Fibroblast of the aortic adventitia (primary cell): ENCODE data around the gene SELENOF. TPM values are rescaled to one million over a fixed set of nuclear protein-coding genes. Genes with fewer than 3 reads are reported as not detected.

ENCODE experiments used
- DNase-seq: peaks from one replicate; pipeline ENCODE4 v3.0.0-alpha.2; 2010; ENCODE audit warnings: low read depth
- H3K4me3 ChIP-seq: 2 replicates; pipeline ENCODE4 v1.5.1; 2011; ENCODE audit warnings: low read depth, mild to moderate bottlenecking, control low read depth, low read length, moderate library complexity
- CTCF ChIP-seq: IDR thresholded peaks from 2 replicates; pipeline ENCODE4 v1.5.1; 2011; ENCODE audit warnings: mild to moderate bottlenecking, low read length, control low read depth, inconsistent platforms; ENCODE audit not compliant: insufficient read depth
- total RNA-seq: library from RNA; depleted of rRNA; stranded (reverse); fragments of >200 nt; gene quantifications from 2 replicates; pipeline ENCODE4 v1.2.3, GENCODE V29; 2012; ENCODE audit warnings: low replicate concordance

The SELENOF gene
- total RNA-seq = 206 and 321 TPM in 2 replicates

- peak; percentile 100 for DNase-seq
- H3K4me3 ChIP-seq = peak within 1 kb of the TSS; percentile 100
- no peak for TF ChIP-seq CTCF
These were observed at the start of gene SELENOF for GRCh38 chr1:86913896-86914600. SELENOF (minus strand) TSS chr1:86914126; CDS start chr1:86914111, 15 bp downstream.

GRCh38 chr1:86960548-86960947 lies 46.6 kb upstream of the SELENOF start:
- TF ChIP-seq CTCF = no peak
- H3K4me3 ChIP-seq = no peak overlapping the region
- no peak for DNase-seq

GRCh38 chr1:86957221-86957620 lies 43.3 kb upstream of the SELENOF start:
- no peak for DNase-seq
- TF ChIP-seq CTCF = no peak
- H3K4me3 ChIP-seq = no peak overlapping the region

GRCh38 chr1:86956221-86956620 lies 42.3 kb upstream of the SELENOF start:
- DNase-seq = no peak
- H3K4me3 ChIP-seq = no peak overlapping the region
- TF ChIP-seq CTCF = no peak

- TF ChIP-seq CTCF = no peak
- no peak for DNase-seq
- H3K4me3 ChIP-seq = no peak overlapping the region
These were observed 41.8 kb upstream of the SELENOF start for GRCh38 chr1:86955678-86956077.

- DNase-seq = peak; percentile 12
- no peak overlapping the region for H3K4me3 ChIP-seq
- no peak for TF ChIP-seq CTCF
These were observed 39.2 kb upstream of the SELENOF start for GRCh38 chr1:86953167-86953566.

GRCh38 chr1:86951430-86951829 lies 37.5 kb upstream of the SELENOF start:
- no peak overlapping the region for H3K4me3 ChIP-seq
- TF ChIP-seq CTCF = no peak
- no peak for DNase-seq
